CD14-positive monocyte (primary cell): Measurements from ENCODE around the gene EGR1. TPM values are rescaled to one million over a fixed set of nuclear protein-coding genes. Genes with fewer than 3 reads are reported as not detected.

ENCODE experiments used
- DNase-seq, 3 donors: peaks; one replicate each; pipeline ENCODE4 v3.0.0-alpha.2; 2011 to 2022
- H2AFZ ChIP-seq: 2 replicates; pipeline ENCODE4 v1.6.0; 2012; ENCODE audit warnings: mild to moderate bottlenecking, low read depth, low read length, inconsistent platforms; ENCODE audit not compliant: insufficient read depth, poor library complexity, severe bottlenecking
- H3K27ac ChIP-seq, 2 donors: 1 replicate in 1 of 2; 2 replicates in 1 of 2; pipeline ENCODE4 v1.5.1; 2012 to 2013; ENCODE audit warnings: low read length in 2 of 2, control low read depth in 1 of 2, inconsistent platforms in 1 of 2, low read depth in 1 of 2, mild to moderate bottlenecking in 1 of 2
- H3K27me3 ChIP-seq, 2 donors: one replicate each; pipeline versions ENCODE4 v1.6.0 to v1.6.1; 2011 to 2013; ENCODE audit warnings: low read length in 2 of 2; ENCODE audit not compliant: control insufficient read depth in 2 of 2, insufficient read depth in 2 of 2
- H3K36me3 ChIP-seq, 2 donors: replicated peaks in 1 of 2; 1 replicate in 1 of 2; 2 replicates in 1 of 2; pipeline versions ENCODE4 v1.5.1 to v1.6.1; 2012 to 2013; ENCODE audit warnings: low read length in 2 of 2, control low read depth in 1 of 2, inconsistent platforms in 1 of 2, mild to moderate bottlenecking in 1 of 2; ENCODE audit not compliant: insufficient read depth in 2 of 2, control insufficient read depth in 1 of 2
- H3K4me1 ChIP-seq, 2 donors: 1 replicate in 1 of 2; 2 replicates in 1 of 2; pipeline versions ENCODE4 v1.5.1 to v1.6.1; 2012 to 2013; ENCODE audit warnings: low read length in 2 of 2, control low read depth in 1 of 2, inconsistent platforms in 1 of 2, mild to moderate bottlenecking in 1 of 2, moderate library complexity in 1 of 2; ENCODE audit not compliant: insufficient read depth in 2 of 2, control insufficient read depth in 1 of 2
- H3K4me2 ChIP-seq: replicated peaks from 2 replicates; pipeline ENCODE3; 2012; ENCODE audit warnings: low read length, moderate library complexity, mild to moderate bottlenecking; ENCODE audit not compliant: poor library complexity, severe bottlenecking; ENCODE audit errors: extremely low read depth
- H3K4me3 ChIP-seq, 3 experiments: fragments of 200-600 bp in 1 of 3; sonication (generic) in 1 of 3; replicated peaks in 1 of 3; 1 replicate in 2 of 3; 2 replicates in 1 of 3; pipeline ENCODE4 v1.5.1; 2011 to 2013; ENCODE audit warnings: low read length in 3 of 3, mild to moderate bottlenecking in 3 of 3, control low read depth in 2 of 3, low read depth in 2 of 3, inconsistent platforms in 1 of 3, moderate library complexity in 1 of 3
- H3K79me2 ChIP-seq: 2 replicates; pipeline ENCODE4 v1.6.0; 2012; ENCODE audit warnings: mild to moderate bottlenecking, control low read depth, inconsistent platforms, low read length, moderate library complexity; ENCODE audit not compliant: insufficient read depth
- H3K9ac ChIP-seq: 2 replicates; pipeline ENCODE4 v1.6.0; 2017; ENCODE audit warnings: low read length, mild to moderate bottlenecking; ENCODE audit not compliant: insufficient read depth, poor library complexity, severe bottlenecking
- H3K9me3 ChIP-seq, 2 donors: replicated peaks in 1 of 2; 1 replicate in 1 of 2; 2 replicates in 1 of 2; pipeline versions ENCODE4 v1.5.1 to v1.6.1; 2012 to 2013; ENCODE audit warnings: low read length in 2 of 2, control low read depth in 1 of 2; ENCODE audit not compliant: control insufficient read depth in 1 of 2, insufficient read depth in 1 of 2
- H4K20me1 ChIP-seq: 2 replicates; pipeline ENCODE4 v1.6.0; 2012; ENCODE audit warnings: mild to moderate bottlenecking, low read length, control low read depth, moderate library complexity; ENCODE audit not compliant: insufficient read depth
- H3K27ac Mint-ChIP-seq, 7 donors: one replicate each; pipeline ENCODE4 v1.8.0; 2020; ENCODE audit warnings: mild to moderate bottlenecking in 7 of 7, mixed read lengths in 7 of 7, moderate library complexity in 6 of 7, inconsistent platforms in 2 of 7
- H3K27me3 Mint-ChIP-seq, 3 donors: one replicate each; pipeline ENCODE4 v1.8.0; 2021 to 2022; ENCODE audit warnings: low read depth in 3 of 3, mild to moderate bottlenecking in 3 of 3, mixed read lengths in 3 of 3, moderate library complexity in 3 of 3, inconsistent platforms in 1 of 3
- H3K36me3 Mint-ChIP-seq, 2 donors: one replicate each; pipeline ENCODE4 v1.8.0; 2020; ENCODE audit warnings: mixed read lengths in 2 of 2, inconsistent platforms in 1 of 2, mild to moderate bottlenecking in 1 of 2
- H3K4me1 Mint-ChIP-seq: one replicate; pipeline ENCODE4 v1.8.0; 2020; ENCODE audit warnings: mild to moderate bottlenecking, mixed read lengths
- H3K4me3 Mint-ChIP-seq, 2 donors: one replicate each; pipeline ENCODE4 v1.8.0; 2020; ENCODE audit warnings: mild to moderate bottlenecking in 2 of 2, mixed read lengths in 2 of 2, moderate library complexity in 1 of 2
- H3K9me3 Mint-ChIP-seq, 7 donors: one replicate each; pipeline ENCODE4 v1.8.0; 2020 to 2022; ENCODE audit warnings: mixed read lengths in 7 of 7, mild to moderate bottlenecking in 6 of 7, moderate library complexity in 6 of 7, inconsistent platforms in 2 of 7
- CTCF ChIP-seq: fragments of 200-600 bp; IDR thresholded peaks from one replicate; pipeline ENCODE4 v1.8.0; 2022; ENCODE audit warnings: antibody characterized with exemption, mild to moderate bottlenecking
- WGBS: methylation state at CpG from one replicate; pipeline ENCODE4 v1.1.5; 2013; ENCODE audit warnings: missing lambda C conversion rate; ENCODE audit not compliant: insufficient coverage; 5-methylcytosine and 5-hydroxymethylcytosine counted together
- intact Hi-C, 2 donors: fragments of 100-400 bp; cut with micrococcal nuclease; formaldehyde crosslinking; loops; one replicate each; pipeline versions ENCODE4 v1.15.0 to v1.15.1; 2023
- polyA plus RNA-seq, 3 donors: library from polyadenylated mRNA; depleted of rRNA in 1 of 3; unstranded in 2 of 3; stranded (reverse) in 1 of 3; fragments of 300-500 nt in 2 of 3; fragments of >200 nt in 1 of 3; fragmentation: Illumina TruSeq in 2 of 3; gene quantifications; 1 replicate in 2 of 3; 2 replicates in 1 of 3; pipeline ENCODE4 v1.2.3, GENCODE V29; 2012 to 2021

Gene EGR1
- polyA plus RNA-seq, 3 donors, result 8.4 to 105 (median 16.9) TPM

GRCh38 chr5:138466900-138467710, 1.8 kb downstream of the EGR1 start:
- Histone ChIP-seq H3K79me2 (no peaks in the 10 kb centered on the region), H4K20me1 (peaks cover 23% of the 10 kb centered on the region), H3K4me2 (peak overlapping the region; percentile 94), H3K4me3 (peak overlapping the region in 2 of 3 experiments; percentile 76 to 87), H3K27me3 (peaks cover 3 to 21% of the 10 kb centered on the region in 2 donors), H3K9me3 (no peaks in the 10 kb centered on the region), H3K4me1 (peaks cover 36 to 47% of the 10 kb centered on the region in 2 donors), H2AFZ (no peak overlapping the region), H3K27ac (no peak overlapping the region), H3K9ac (no peak overlapping the region), H3K36me3 (no peaks in the 10 kb centered on the region)
- H3K9me3 Mint-ChIP-seq, result peaks cover 0 to 15% (median 5%) of the 10 kb centered on the region in 7 donors
- no peak for TF ChIP-seq CTCF
- peak overlapping the region; percentile 85 to 92 for H3K4me3 Mint-ChIP-seq
- H3K4me1 Mint-ChIP-seq, result peaks cover 31% of the 10 kb centered on the region
- intact Hi-C loops, result loop anchor here in 1 of 2 donors (10.0 kb wide), 1 partner anchor 78 kb away; the partner anchor contains the start of gene ETF1
- H3K27me3 Mint-ChIP-seq, result peaks cover 21 to 29% (median 28%) of the 10 kb centered on the region in 3 donors
- no peak for DNase-seq
- WGBS, result 98% methylated on average over 41 of the region's 45 CpGs
- H3K36me3 Mint-ChIP-seq, result peaks cover 18 to 23% of the 10 kb centered on the region in 2 donors
- H3K27ac Mint-ChIP-seq, result peak overlapping the region in 2 of 7 donors; percentile 32 to 83

GRCh38 chr5:138467711-138468132, 2.4 kb downstream of the EGR1 start:
- no peak for TF ChIP-seq CTCF
- Histone ChIP-seq H3K4me3 (no peak overlapping the region), H3K79me2 (no peaks in the 10 kb centered on the region), H3K4me1 (peaks cover 36 to 47% of the 10 kb centered on the region in 2 donors), H3K27ac (no peak overlapping the region), H3K36me3 (no peaks in the 10 kb centered on the region), H4K20me1 (peaks cover 23% of the 10 kb centered on the region), H3K27me3 (peaks cover 3 to 21% of the 10 kb centered on the region in 2 donors), H2AFZ (no peak overlapping the region), H3K4me2 (no peak overlapping the region), H3K9me3 (no peaks in the 10 kb centered on the region), H3K9ac (no peak overlapping the region)
- Mint-ChIP-seq H3K4me1 (peaks cover 31% of the 10 kb centered on the region), H3K27ac (peak overlapping the region in 3 of 7 donors; percentile 6 to 83 (median 12)), H3K36me3 (peaks cover 18 to 23% of the 10 kb centered on the region in 2 donors), H3K9me3 (peaks cover 0 to 15% (median 5%) of the 10 kb centered on the region in 7 donors), H3K4me3 (peak overlapping the region; percentile 85 to 92), H3K27me3 (peaks cover 22 to 30% (median 29%) of the 10 kb centered on the region in 3 donors)
- DNase-seq, result no peak
- intact Hi-C loops, result loop anchor here (2.0 to 10.0 kb wide), 2 partner anchors 17 to 77 kb away; partner anchors contain the start of gene ETF1 (in 1 of the 2)
- 80% methylated on average over 12 of the region's 14 CpGs for WGBS
